NCI-H2171 treated with DMSO at 0.1 percent for 48 hours (cell line): ENCODE data around the gene HES7.

Experiments used
- DNase-seq: peaks from one replicate; lab custom pipeline; 2025; lab: John Stamatoyannopoulos, UW

HES7 gene

DNA sequence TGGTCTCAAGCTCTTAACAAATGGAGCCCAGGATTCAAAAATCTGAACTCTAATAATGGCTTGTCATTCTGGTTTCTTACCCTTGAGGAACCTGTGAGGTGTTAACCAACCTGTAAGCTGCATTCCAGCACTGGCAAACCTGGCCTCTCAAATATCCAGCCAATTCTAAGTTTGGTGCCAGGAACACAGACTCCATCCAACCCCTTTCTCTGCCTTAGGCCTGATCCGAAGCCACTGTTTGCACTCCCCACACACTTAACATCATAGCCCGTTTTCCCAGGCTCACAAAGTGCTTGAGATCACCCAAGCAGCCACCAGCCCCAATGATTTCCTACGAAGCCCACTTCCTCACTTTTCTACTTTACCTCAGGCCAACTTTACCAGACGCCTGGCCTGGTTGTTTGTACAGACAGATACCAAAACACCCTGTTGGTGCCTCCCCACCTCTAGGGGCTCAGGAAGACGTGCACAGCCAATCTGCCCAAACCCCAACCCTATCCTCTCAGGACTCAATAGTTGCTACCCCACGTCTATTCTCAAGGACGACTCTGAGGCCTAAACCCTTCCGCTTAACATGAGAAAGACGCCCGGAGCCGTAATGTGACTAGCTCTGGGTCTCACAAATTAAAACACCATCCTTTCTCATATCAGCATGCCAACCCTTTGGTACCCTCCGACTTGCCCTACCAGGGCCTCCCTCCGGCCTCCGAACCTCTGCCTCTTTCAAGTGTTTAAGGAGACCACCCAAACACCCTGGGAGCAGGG lies 31.5 kb upstream of the HES7 start:
- no peak for DNase-seq

DNA sequence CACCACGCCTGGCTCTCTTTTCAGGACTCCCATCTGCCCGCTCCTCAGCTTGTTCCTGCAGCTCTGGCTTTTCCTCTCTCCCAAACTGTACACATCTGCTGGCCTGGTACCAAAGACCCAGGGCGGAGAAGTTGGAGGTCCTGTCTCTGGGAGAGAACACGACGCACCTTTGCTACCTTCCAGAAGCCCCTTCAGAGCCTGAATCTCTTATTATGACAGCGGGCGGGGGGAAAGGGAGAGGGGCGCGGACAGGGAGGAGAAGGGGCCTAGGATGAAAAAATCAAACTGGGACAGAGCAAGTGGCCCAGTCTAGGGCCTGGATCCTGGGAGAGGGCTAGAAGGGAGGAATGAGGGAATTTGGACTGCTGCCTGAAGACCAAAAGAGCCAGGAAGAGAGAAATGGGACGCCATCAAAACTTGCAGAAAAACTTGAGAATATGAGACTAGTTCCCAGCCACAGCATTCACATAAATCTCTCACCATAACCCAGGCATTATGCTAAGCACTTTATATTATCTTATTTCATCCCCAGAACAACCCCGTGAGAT lies 30.8 kb upstream of the HES7 start:
- DNase-seq: no peak

DNA sequence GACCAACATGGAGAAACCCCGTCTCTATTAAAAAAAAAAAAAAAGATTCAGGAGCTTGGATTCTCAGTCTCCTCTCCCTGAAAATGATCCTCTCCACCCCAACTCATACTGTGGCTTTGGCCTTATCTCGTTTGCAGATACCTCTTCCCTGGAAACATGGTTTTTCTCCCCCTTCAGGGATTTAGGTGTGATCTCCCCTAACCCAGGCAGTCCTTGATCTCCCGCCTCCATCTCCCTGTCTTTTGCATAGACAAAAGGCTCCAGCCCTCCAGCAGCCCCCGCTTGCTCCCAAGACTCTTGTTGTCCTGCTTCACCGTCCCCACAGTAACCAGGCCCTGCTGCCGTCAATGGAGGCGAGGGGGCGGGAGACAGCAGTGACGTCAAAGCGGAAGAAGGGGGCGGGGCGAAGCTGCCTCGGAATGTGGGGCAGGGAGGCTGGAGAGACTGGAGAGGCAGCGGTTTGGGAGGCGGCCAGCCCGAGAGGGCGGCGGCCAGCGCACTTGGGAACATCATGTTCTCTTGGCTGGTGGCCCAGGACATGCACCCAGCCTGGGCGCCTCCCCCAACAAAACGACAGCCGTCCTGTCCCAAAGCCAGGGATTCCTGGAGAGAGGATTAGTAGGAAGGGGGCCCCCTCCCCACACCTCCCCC lies 30.2 kb upstream of the HES7 start:
- peak; percentile 91 for DNase-seq

DNA sequence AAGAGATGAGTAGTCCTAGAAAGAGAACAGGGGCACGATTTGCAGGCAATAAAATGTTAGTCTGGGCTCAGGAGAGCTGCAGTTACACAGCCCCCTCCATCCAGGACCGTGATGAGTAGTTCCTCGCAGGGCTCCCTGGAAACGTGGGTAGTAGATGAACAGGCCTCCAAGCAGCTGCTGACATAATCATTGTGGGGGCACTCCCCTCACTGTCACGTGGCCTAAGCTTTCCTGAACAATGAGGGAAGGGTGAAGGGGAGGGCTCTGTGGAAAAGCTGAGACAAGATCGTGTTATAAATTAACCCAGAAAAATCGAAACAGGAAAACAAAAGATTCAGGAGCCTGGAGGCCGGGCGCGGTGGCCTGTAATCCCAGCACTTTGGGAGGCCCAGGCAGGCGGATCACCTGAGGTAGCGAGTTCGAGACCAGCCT lies 29.6 kb upstream of the HES7 start:
- DNase-seq: peak; percentile 58

DNA sequence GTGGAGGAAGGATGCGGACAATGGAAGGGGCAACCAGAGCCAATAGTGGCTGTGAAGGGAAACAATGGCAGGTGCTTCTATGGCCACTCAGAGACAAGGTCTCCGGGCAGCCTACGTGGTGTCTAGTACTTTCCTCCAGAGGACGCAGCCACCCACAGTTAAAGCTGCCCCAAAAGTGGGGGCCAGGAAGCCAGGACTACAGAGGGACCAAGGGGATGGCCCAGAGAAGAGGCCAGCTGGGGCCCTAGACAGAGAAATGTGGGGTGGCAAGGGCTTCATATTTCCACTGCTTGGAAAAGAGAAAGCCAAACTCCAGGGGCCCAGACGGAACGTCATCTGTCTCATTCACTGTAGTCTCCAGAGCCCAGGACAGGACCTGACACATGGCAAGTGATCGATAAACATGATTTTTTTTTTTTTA lies 29.1 kb upstream of the HES7 start:
- DNase-seq: peak; percentile 58

DNA sequence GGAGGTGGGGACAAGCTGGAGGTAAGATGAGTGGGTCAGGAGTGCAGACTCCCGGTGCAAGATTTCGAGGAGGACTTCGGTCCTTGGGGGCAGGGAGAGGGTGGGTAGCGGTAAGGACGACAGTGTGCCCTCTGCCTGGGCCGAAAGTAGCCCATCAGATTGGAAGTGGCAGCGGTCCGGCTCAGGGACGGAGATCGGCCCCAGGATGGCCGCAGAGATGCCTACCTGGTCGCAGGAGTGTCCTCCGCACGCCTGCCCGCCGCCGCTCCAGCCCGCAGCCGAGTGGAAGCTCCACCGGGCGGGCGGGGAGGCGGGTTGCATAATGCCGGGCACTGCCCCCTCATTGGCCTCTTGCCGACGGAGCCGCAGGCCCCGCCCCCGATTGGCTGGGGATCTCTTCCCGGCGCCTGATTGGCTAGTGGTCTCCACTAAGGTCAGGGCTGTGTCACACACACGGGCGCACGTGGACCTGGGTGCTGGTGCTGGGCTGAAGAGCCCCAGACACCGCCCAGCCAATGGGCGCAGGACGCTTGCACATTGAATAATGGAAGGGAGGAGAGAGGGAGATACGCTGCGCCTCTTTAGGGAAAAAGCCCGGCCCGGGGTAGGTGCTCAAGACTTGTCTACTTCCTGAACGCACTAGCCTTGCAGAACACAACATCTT lies 28.3 kb upstream of the HES7 start, which contains the start of gene PER1:
Gene PER1 (minus strand): TSS at position 293 of the 664 bp plus-strand sequence. CDS start 1,698 bp downstream, outside the sequence.
- DNase-seq: peak; percentile 68

DNA sequence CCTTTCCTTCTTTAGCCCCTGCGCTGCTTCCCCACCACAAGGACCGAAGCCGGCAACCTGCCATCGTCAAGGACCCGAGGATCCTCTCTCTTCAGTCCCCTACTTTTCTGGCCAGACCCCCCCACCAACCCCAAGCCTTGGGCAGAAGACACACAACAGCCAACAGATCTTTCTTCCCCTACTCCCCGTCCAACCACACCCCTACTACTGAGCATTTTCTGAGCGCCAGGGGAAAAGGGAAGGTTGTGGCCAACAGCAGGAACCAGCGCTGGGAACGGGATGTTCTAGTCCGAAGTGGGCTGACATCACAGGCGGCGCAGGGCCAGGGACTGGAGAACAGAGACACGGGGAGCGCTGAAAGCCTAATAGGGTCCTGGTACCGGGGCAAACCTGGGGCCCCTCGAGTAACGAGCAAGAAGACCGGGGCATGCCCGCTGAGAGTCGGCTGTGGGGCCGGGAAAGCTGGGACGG lies 27.8 kb upstream of the HES7 start:
- no peak for DNase-seq

DNA sequence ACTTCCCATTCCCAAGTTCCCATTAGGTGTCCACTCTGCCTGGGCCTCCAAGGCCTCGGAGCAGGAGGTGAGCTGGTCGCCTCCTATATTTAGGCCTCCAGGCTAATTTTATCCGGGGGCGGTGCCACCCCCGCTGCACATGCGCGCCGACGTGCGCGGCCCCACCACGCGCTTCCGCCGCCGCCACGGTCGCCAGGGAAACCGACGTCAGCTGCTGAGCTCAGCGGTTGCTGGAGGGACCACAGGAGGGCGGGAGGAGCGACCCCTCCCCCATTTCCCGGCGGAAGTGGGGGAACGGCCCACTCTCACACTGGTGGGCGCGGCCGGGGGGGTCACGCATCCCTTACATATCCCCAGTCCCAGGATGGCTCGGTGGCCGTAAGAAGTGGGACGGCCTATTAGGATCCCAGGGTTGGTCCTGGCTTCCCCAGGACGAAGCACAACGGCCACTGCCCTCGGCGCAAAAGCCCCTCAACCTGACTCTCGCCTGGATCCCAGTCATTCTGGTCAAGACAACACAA lies 27.3 kb upstream of the HES7 start:
- no peak for DNase-seq

DNA sequence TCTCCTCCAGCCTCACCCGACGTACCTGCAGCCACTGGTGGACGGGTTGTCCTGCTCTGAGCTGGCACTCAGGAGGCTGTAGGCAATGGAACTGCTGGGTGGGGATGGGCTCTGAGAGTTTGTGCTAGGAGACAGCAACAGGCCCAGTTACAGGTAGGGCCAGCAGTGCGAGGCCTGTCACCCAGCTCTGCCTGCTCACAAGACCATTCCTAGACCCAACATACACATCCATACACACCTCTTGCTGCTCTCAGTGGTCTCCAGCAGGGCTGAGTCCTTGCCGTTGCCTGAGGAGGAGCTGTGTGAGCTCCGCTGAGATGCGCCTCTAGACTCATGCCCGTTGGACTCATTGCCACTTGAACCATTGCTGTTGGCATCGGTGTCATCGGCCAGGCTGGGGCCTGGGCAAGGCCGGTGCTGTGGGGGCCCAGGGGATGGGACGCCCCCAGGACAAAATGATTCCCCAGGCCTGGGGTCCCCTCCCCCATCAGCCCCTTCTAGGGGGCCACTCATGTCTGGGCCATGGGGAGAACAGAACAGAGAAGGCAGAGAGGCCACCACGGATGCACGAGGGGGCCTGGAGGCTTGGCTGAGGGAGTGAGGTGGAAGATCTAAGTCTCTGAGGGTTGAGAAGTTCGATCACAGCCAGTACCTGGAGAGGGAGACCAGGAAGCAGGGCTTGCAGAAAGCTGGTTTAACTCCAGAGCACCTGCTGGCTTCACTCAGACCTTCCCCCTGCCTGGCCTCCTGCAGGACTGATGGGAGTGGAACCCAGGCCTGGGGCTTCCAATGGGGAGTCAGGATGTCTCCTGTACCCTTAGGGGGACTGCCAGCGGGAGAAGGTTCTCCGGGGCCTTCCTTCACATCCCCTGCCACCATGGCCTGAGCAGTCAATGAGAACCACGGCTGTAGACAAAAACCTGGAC lies 26.6 kb upstream of the HES7 start:
- no peak for DNase-seq

DNA sequence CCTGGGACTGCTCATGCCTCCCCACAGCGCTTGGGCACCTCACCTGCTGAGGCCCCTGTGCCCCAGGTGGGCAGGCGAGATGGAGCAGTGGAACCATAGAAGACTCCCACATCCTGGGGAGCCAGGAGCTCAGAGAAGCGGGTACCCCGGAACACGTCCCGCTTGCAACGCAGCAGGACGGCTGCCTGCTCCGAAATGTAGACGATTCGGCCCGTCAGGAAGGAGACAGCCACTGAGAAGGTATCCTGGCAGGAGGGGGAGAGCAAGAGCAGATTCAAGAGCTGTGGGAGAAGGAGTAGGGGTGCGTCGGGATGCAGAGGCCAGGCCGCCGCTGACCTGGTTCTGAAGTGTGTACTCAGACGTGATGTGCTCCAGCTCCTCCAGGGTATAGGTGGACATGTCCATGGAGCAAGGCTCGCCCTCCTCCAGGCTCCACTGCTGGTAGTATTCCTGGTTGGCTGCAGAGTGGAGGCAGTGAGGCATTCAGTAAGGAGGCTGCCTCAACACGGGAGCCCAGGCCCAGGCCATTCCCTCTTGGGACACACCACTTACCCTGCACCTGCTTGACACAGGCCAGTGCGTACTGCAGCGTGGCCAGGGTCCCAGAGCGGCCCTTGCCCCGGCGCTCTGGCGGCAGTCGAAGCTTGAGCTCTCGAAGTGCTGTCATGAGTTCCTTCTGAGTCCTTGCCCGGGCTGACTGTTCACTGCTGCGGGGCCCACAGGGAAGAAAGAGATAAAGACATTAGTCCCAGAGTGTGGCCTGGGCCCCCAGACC lies 25.7 kb upstream of the HES7 start:
- DNase-seq: no peak

DNA sequence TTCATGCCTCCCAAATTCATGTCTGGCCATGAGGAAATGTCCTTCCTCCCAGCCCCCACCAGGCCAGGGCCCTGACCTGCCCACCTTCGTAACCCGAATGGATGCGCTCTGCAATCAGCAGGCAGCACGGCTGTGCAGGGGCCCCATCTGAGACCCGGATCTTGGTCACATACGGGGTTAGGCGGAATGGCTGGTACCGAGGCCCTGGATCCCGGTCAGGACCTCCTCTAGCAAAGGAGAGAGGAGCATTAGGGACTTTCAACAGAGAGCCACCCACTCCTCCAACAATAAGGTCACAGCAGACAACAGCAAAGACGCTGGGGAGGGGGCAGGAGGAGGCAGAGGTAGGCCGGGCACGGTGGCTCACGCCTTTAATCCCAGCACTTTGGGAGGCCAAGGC lies 24.7 kb upstream of the HES7 start:
- no peak for DNase-seq

DNA sequence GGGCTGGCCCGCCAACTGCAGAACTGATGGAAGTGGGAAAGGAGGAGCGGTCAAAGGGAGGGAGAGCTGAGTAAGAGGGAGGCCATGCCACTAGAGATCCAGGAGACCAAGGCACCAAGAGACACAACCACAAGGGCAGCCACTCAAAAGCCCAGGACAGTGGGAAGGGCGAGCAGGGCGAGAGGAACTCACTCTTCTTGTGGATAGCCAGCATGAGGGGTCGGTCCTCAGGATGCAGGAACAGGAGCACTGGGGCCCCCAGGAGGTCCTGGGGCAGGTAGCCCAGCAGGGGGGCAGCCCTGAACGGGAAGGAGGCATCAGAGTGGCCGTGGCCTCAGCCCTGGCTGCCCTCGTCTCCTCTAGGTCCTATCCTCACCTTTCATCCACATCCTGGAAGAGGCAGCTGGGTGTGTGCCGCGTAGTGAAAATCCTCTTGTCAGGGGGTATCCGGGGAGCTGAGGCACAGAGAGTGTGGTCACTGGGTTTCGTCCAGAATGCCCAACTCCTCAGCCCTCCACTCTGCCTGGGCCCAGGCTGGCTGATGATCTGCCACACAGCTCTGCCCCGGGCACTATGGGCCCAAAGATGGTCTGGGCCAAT lies 24.0 kb upstream of the HES7 start:
- no peak for DNase-seq

DNA sequence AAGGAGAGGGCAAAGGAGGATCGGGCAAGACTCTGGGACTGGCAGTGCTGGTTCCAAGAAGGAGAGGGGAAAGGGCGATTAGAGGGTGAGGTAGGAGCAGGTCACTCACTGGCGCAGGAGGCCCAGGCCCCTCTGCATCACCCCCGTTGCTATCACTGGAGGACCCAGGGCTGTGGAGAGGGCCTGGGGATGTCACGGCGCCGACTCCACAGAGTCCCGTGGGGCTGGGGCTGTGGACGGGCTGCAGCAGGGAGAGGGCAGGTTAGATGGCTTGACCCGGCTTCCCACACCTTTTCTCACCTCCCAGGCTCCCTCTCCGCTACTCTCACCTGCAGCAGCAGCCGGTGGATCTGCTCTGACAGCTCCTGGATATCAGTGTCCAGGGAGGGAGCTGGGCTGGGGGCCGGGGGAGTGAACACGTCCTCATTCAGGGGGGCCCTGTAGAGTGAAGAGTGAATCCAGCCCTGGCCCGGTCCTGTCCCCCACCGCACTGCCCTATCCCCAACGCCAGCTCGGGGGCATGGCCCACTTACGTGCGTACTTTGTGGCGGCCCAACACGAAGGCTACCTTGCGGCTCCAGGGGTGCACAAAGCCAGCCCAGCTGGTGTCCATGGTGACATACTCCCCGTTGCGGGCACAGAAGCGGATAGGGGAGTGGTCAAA lies 23.4 kb upstream of the HES7 start:
- no peak for DNase-seq

DNA sequence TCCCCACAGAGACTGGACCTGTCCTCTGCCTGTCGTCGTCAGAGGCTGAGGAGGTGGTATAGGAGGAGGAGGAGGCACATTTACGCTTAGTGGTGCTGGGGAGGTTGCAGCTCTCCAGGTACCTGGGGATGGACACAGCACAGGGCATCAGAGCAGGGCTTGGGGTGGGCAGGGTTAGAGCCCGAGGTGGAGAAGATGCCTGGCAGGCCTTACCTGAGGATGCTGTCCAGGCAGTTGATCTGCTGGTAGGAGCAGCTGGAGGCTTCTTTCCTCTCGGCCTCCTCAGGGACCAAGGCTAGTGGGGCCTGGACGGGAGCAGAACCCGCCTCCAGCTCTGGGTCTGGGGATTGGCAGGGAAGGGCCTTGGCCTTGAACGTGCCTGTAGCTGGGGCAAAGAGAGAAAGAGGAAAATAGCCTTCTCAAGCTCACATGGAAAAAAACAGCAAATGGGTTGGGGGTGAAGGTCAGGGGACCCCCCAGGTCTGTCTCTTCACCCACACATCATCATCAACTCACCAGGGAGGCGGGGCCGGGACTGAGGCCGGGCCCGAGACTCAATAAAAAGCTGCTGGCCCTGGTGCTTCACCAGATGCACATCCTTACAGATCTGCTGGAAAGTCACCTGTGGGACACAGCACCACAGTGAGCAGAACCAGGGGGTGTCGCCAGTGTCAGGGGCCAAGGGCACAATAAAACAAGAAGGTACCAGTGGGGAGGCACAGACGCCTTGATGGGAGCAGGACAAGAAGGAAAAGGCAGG lies 22.7 kb upstream of the HES7 start:
- no peak for DNase-seq

DNA sequence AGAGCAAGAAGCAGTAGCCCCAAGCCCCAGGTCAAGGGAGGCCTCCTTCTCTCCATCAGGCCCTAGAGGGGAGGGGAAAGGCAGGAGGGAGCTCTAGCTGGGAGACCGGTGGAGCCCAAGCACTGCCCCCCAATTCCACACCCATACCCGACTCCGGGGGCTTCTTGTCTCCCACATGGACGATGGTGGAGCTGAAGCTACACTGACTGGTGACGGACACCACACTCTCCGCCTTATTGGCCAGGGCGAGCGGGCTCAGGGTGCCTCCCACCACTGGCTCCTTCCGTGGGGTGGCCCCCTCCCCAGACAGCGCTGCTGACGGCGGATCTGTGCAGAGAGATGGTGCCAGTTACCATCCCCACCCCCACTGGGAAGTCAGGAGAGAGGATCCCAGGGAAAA lies 21.9 kb upstream of the HES7 start:
- DNase-seq: no peak

DNA sequence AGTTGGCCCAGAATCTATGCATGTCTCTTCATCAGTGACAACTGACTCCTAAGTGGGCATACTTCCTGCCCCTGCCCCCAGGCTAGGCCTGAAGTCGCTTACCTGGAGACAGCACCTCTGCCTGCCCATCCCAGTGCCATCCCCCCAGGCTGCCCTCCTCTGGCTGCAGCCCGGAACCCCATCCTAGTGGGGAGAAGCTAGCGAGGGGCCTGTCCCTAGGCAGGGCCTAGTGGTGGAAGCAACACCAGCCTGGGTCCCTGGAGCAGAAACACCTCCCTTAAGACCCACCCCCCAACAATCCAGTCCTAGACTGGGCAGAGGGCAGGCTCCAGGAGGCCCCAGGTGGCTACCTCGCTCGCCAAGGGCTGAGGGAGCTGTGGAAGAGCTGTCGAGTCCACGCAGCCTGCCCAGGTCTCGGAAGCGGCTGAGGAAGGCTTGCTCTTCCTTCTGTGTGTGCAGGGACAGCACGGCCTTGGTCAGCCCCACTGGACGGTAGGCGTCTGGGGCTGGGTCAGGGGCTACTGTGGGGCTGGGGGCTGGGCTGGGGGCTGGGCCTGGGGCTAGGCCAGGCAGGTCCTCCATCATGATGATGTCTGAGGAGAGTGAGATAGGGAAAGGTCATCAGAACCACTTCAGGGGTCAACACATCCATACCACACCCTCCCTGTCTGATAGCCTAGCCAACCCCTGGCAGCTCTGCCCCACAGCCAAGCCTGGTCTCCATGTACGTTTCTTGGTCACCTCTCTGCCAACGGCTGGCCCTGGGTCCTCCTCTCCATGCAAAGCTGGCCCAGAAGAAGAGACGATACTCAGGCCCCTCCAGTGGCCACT lies 20.7 kb upstream of the HES7 start:
- DNase-seq: no peak

DNA sequence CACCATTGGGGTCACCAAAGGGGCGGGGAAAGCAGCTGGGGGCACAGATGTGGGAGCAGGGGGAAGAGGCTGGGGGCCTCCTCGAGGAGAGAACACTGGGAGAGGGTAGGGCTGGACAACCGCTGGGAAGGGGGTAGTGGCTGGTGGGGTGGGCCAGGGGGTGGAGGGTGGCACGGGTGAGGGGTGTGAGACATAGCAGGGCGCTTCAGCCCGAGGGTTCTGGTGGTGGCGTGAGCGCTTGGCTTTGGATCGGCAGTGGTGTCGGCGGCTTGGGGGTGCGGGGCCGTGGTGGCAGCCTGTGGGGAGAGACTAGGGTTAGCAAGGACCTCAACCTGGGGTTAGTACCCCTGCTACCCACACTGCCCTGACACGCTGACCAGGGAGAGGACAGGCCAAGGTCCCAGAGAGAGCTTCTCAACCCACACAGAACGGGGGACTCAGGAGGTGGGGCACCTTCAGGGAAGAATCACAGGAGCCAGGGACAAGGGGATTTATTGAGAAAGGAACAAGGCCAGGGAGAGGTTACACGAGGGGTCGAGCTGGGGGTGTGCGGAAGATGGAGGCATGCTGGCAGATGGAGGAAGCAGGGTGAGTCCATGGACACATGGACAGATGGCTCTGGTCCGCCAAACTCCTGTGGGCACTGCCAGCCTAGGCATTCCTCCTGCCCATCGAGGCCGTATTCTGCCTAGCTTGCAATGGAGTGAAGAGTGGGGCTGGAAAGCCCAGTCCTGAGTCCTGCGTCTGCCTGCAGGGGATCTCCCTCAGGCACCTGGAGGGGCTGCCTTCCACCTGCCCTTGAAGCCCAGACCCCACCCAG lies 19.9 kb upstream of the HES7 start:
- no peak for DNase-seq
